GM18526 (cell line): ENCODE data around the gene PROX2.

Experiments
- POLR2A ChIP-seq: IDR thresholded peaks from 3 replicates; pipeline ENCODE4 v1.6.1; 2011; ENCODE audit not compliant: insufficient read length; ENCODE audit errors: extremely low read depth

Gene PROX2

GRCh38 chr14:74841230-74842207 is 34.4 kb downstream of the PROX2 start:
- TF ChIP-seq POLR2A, result no peak

GRCh38 chr14:74840603-74841030 is 35.3 kb downstream of the PROX2 start:
- TF ChIP-seq POLR2A, result no peak

GRCh38 chr14:74838166-74838565 is 37.8 kb downstream of the PROX2 start:
- no peak for TF ChIP-seq POLR2A

GRCh38 chr14:74836251-74836960 is 39.5 kb downstream of the PROX2 start:
- TF ChIP-seq POLR2A, result no peak

GRCh38 chr14:74835645-74836250 is 40.2 kb downstream of the PROX2 start:
- no peak for TF ChIP-seq POLR2A

GRCh38 chr14:74834692-74835392 is 41.1 kb downstream of the PROX2 start:
- TF ChIP-seq POLR2A, result no peak

GRCh38 chr14:74832849-74833248 is 43.1 kb downstream of the PROX2 start:
- no peak for TF ChIP-seq POLR2A

GRCh38 chr14:74829251-74829650 is 46.7 kb downstream of the PROX2 start:
- no peak for TF ChIP-seq POLR2A

GRCh38 chr14:74826574-74826973 is 49.4 kb downstream of the PROX2 start:
- no peak for TF ChIP-seq POLR2A
